AG08395 (cell line): ENCODE data around the gene PLD1.

Source experiments
- DNase-seq: peaks from one replicate; pipeline ENCODE4 v3.0.0; 2012; ENCODE audit warnings: mixed read lengths, low spot score

PLD1 gene

GRCh38 chr3:171836855-171837254, 26.6 kb upstream of the PLD1 start:
- DNase-seq, result no peak

DNA sequence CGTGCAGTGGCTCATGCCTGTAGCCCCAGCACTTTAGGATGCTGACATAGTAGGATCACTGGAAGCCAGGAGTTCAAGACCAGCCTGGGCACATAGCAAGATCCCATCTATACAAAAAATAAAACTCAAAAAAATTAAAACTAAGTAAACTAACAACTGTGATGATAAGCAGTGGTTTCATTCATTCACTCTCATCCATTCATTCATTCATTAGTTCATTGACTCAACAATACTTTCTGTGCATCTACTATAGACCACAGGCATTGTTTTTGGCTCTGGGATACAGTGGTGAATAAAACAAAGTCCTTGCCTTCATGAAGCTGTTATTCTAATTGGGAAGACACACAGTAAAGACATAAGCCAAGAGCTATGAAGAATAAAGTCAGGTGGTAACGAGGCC, 25.3 kb upstream of the PLD1 start:
- no peak for DNase-seq

DNA sequence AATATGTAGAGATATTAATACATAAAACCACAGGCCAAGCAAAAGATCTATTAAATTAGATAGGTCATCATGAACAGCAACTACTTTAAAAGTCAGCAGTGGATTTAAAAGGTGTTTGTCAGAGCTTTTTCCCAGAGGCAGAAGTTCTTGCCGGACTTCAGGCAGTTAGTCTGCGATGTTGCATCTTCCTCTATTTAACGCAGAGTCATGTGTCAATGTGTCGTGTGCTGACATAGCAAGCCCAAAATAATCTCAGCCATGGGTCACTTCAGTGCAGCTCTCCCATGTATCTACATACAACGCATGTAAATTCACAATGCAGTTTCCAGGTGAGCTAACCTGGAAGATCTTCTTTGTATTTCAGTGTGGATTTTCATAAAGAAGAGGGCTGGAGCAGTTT, 24.8 kb upstream of the PLD1 start:
- no peak for DNase-seq

GRCh38 chr3:171834461-171834801, 24.1 kb upstream of the PLD1 start:
- DNase-seq, result no peak

GRCh38 chr3:171833789-171834460, 23.6 kb upstream of the PLD1 start:
- DNase-seq, result peak; percentile 23

- no peak for DNase-seq
These were observed 22.7 kb upstream of the PLD1 start for GRCh38 chr3:171832989-171833388.

GRCh38 chr3:171831936-171832335, 21.7 kb upstream of the PLD1 start:
- DNase-seq, result no peak

DNA sequence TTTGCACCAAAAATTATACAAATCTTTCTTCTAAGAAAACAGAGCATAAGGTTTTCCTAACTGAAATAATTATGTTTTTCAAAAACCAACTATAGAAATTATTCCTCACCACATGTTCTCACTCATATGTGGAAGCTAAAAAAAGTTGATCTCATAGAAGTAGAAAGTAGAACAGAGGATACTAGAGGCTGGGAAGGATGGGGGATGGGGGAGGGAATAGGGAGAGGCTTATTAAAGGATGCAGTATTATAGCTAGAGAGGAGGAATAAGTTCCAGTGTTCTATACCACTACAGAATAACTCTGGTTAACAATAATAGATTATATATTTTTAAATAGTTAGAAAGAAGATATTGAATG, 20.2 kb upstream of the PLD1 start:
- DNase-seq, result no peak

- DNase-seq, result peak; percentile 66
These were observed 19.7 kb upstream of the PLD1 start for GRCh38 chr3:171829841-171830517.

DNA sequence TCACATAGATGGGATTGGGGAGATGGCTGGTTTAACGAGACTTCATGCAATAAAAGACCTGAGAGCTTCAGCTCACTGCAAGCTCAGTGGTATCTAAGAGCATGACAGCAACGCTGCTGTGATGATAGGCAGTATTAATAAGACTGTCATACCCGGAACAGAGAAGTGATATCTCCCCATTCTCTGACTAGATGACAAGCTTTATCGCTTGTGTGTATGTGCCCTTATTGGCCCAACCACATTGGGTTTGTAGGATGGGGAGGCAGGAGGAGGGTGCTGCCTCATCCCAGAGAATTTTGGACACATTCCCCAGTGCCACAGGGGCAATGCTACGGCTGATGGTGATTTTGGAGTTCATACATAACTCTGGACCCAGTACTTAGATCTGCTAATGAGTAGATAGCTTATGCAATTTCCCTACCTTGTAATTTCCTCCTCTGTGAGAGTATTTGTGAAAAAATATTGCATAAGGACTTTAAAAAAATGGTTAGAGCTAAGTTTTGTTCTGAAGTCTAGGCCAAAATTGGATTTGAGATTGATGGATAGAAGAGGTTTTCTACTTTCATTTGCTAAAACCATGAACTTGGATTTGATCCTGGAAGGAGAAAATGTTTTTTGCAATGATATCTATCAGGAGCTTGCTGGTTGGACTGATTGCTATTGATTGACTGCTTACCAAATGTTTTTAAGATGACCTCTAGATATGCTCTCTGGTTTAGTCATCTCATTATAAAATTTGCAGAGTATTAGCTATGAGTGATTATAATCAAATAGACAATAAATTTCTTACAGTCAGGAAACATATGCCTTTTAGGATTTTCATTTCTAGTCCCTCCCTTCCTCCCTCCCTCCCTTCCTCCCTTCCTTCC, 18.9 kb upstream of the PLD1 start:
- DNase-seq, result no peak

DNA sequence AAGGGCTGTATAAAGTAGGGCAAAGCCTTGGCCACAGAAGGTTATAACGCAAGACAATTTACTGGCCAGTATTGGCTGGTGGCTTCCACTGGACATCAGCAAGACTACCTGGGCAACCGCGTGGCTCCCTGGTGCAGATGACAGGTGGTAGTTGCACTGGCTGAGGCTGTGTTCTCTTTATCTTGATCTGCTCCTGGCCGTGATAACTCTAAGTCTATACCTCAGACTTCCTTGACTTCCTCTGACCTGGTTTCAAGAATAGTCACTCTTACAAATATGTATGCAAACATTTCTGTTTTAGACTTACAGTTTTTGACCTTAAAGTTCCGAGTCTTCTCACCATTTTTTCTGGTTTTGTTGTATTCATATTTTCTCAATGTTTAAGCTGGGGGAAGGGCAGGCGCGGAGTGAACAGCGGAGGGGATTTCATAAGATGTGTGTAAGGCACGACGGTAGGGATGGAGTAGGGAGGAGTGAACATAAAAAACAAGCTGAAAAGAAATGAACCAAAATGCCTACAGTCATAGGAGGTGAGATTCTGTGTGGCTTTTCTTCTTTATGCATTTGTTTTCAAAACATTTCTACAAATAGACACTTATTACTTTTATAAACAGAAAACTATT, 17.7 kb upstream of the PLD1 start:
- no peak for DNase-seq

DNA sequence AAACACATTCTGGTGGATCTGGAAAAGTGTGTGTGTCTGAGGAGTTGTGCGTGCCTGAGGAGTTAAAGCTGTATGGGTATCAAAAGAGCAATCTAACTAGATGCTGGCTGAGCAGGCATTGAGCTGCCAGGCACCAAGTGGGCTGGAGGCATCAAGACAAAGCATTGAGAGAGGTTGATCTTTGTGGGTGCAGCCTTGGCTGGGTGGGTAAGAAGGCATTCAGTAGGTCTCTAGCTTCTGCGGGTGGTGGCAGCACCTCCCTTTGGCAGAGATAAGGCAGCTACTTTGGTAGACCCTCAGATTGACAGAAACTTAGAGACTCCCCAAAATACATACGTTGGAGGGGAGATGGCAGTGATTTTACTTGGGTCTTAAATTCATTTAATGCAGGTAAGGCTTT, 17.1 kb upstream of the PLD1 start:
- DNase-seq, result no peak

GRCh38 chr3:171825222-171825828, 15.0 kb upstream of the PLD1 start:
- DNase-seq, result peak; percentile 71

- DNase-seq, result no peak
These were observed 14.5 kb upstream of the PLD1 start for GRCh38 chr3:171824824-171825221.

DNA sequence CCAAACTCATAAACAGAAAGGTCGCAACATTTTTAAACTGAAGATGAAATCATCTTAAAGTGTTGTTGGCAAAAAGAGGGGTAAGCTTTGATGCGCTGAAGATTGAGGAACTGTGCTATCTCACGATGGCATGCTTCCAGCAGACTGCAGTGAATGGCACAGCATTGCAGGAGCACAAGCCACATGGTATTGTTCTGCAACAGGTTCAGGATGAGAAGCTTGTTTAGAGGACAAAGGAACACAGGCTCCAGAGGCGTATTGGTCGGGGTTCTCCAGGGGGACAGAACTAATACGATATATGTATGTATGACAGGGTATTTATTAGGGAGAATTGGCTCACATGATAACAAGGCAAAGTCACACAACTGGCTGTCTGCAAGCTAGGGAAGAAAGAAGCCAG, 13.8 kb upstream of the PLD1 start:
- DNase-seq, result no peak

DNA sequence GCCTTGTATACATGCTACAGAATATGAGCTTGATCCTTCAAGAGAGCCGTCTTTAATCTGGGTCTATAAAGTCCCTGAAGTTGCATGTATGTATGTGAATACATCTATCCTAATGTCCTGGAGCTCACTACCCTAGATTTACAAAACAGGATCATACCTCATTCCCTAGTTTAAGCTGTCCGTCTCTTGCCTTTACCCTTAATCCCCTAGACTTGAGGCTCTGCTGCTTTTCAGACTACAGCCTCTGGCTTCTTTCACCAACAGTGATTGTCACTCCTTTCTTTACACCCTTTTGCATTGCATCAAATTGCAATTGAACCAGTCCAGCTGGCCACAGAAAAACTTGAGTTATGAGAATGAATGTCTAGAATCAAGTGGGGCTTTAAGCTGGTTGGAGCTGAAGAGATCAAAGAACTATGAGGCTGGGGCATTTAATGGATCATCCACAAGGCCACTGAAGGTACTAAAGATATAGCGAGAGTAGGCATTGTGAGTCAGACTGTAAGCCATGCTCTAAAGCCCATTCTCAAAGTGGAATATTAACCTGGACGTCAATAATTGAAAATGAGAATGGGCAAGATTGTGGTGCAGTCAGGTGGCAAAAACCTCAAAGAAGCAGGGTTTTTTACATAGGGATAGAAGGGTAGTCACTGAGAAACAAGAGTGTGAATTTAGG, 12.3 kb upstream of the PLD1 start:
- no peak for DNase-seq

- DNase-seq, result no peak
These were observed 11.6 kb upstream of the PLD1 start for GRCh38 chr3:171821778-171822358.

DNA sequence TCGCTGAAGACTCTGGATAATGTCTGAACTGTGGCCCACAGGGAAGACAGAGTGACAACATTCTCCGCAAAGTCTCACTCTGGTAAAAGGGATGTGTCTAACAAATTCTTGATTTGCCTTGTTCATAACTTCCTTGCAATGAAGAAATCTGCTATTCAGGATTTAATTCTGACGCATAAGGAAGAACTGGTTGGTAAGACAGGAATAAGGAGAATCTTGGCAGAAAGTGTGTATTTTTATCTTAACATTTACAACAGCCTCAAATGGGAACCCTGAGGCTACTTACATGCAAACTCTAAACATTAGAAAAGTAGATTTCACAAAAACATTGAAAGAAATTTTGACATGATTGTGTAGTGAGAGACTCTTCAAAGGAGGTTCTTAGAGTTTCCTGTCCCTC, 10.8 kb upstream of the PLD1 start:
- DNase-seq, result no peak

DNA sequence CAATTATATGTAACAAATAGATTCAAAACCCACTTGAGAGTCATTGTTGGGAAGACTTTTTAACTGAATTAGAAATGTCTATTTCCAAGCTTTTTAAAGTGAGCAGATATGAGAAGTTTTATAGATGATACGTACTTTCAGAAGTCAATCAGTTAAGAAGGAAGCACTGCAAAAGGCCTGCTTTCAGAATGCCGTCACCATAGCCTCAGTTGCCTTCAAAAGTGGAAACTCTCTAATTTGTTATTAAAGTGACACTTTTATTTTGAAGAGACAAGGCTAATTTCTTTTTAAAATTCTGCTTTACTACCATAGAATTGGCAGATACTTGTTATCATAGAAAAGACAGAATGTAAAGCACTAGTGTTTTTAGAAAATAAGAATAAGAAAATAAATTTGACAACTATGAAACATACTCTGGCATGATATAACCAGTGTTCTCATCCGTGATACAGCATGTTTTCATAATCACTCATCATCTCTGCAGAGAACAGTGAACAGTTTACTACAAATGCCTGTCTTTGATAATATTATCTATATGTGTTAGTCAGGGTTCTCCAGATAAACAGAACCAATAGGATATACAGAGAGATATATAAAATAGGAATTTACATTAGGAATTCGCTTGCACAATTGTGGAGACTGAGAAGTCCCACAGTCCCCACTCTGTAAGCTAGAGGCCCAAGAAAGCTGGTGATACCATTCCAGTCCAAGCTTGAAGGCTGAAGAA, 7.0 kb upstream of the PLD1 start:
- DNase-seq, result no peak

DNA sequence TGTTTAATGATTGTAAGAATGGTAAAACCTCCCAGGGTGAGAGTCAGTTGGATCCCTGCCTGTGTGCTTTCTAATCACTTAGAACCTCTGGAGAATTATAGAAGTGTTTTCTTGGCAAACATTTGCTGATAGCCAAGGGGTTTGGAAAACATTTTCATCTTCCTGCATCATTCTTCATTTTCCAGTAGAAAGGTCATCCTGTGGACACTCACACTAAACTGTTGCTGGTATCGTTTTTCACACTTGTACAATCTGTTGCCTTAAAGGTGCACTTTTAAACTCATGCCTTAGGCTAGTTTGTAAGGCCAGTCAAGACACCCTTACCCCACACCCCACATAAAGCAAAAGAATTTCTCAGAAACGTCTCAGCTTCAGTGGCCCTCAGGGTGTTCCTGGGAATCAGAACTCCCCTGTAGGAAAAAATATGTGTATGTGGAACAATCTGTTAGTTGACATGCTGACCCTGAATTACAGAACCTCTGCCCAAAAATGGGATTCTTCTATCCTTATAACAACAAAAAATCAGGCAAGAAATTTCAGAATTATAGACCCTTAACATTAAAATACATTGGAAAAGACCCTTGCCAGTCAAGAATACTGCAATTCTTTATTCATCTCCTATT, 5.8 kb upstream of the PLD1 start:
- DNase-seq, result no peak
